Measurements from ENCODE around the gene FBXL16.

GRCh38 chr16:683396-684070, 22.1 kb downstream of the FBXL16 start:
- TF ChIP-seq POLR2A (IDR thresholded peaks at IDR 0.05; ENCODE audit: low read depth, low read length) (no peak; the same call in 1 of the 2 replicates), TAF1 (IDR thresholded peaks at IDR 0.05; ENCODE audit: low read depth, low read length) (no peak), POLR2AphosphoS5 (IDR thresholded peaks at IDR 0.05; ENCODE audit: low read depth, low read length) (no peak), SPI1 (IDR thresholded peaks at IDR 0.05; ENCODE audit: low read depth, low read length) (no peak), PAX5 (IDR thresholded peaks at IDR 0.05; ENCODE audit: insufficient read depth, low read length, severe bottlenecking) (no peak), POU2F2 (IDR thresholded peaks at IDR 0.05; ENCODE audit: low read depth, low read length) (no peak)
